ENCODE measurements around the gene DTX1.
"Not testable (repeated sequence)": the region's sequence is repeated elsewhere in the genome, so short reads cannot be mapped to it uniquely, and the experiment has no call there.

DTX1 gene

GRCh38 chr12:113134071-113134470 is 77.5 kb downstream of the DTX1 start:
- no peak overlapping the region for H3K27ac ChIP-seq (ENCODE audit: low read depth, low read length)
- no peaks in the 10 kb centered on the region for H3K36me3 ChIP-seq (ENCODE audit: control insufficient read depth in 5 of 5, insufficient read depth in 5 of 5, low read length in 5 of 5)
- peaks cover 7 to 34% (median 27%) of the 10 kb centered on the region in 5 donors for H3K27me3 ChIP-seq (ENCODE audit: control insufficient read depth in 5 of 5, insufficient read depth in 4 of 5, low read length in 5 of 5)
- peaks cover 0 to 12% (median 5%) of the 10 kb centered on the region in 5 donors for H3K4me1 ChIP-seq (ENCODE audit: control insufficient read depth in 5 of 5, insufficient read depth in 5 of 5, low read length in 5 of 5)
- H3K9ac ChIP-seq (ENCODE audit: low read length in 5 of 5), result no peak overlapping the region
- no peaks in the 10 kb centered on the region for H3K9me3 ChIP-seq (ENCODE audit: control insufficient read depth in 5 of 5, low read length in 5 of 5)
- no peak overlapping the region for H3K4me3 ChIP-seq (ENCODE audit: low read depth in 1 of 5, low read length in 5 of 5)

GRCh38 chr12:113134521-113134951 is 78.0 kb downstream of the DTX1 start:
- Histone ChIP-seq H3K4me1 (ENCODE audit: control insufficient read depth in 5 of 5, insufficient read depth in 5 of 5, low read length in 5 of 5) (peaks cover 0 to 12% (median 5%) of the 10 kb centered on the region in 5 donors), H3K36me3 (ENCODE audit: control insufficient read depth in 5 of 5, insufficient read depth in 5 of 5, low read length in 5 of 5) (no peaks in the 10 kb centered on the region), H3K9ac (ENCODE audit: low read length in 5 of 5) (no peak overlapping the region), H3K4me3 (ENCODE audit: low read depth in 1 of 5, low read length in 5 of 5) (no peak overlapping the region), H3K9me3 (ENCODE audit: control insufficient read depth in 5 of 5, low read length in 5 of 5) (no peaks in the 10 kb centered on the region), H3K27ac (ENCODE audit: low read depth, low read length) (no peak overlapping the region), H3K27me3 (ENCODE audit: control insufficient read depth in 5 of 5, insufficient read depth in 4 of 5, low read length in 5 of 5) (peaks cover 7 to 34% (median 23%) of the 10 kb centered on the region in 5 donors)

- H3K27me3 ChIP-seq (ENCODE audit: control insufficient read depth in 5 of 5, insufficient read depth in 4 of 5, low read length in 5 of 5), result peaks cover 7 to 31% (median 18%) of the 10 kb centered on the region in 5 donors
These were observed 78.9 kb downstream of the DTX1 start, which contains the start of gene RASAL1 for GRCh38 chr12:113135178-113136127. Gene RASAL1, minus strand, starts transcription at chr12:113135761. Its CDS starts 299 bp downstream, at chr12:113135462.

GRCh38 chr12:113136128-113136989 is 79.8 kb downstream of the DTX1 start:
- H3K4me3 ChIP-seq (ENCODE audit: low read depth in 1 of 5, low read length in 5 of 5), result no peak overlapping the region
- H3K9ac ChIP-seq (ENCODE audit: low read length in 5 of 5), result no peak overlapping the region
- peaks cover 7 to 26% (median 18%) of the 10 kb centered on the region in 5 donors for H3K27me3 ChIP-seq (ENCODE audit: control insufficient read depth in 5 of 5, insufficient read depth in 4 of 5, low read length in 5 of 5)
- H3K36me3 ChIP-seq (ENCODE audit: control insufficient read depth in 5 of 5, insufficient read depth in 5 of 5, low read length in 5 of 5), result no peaks in the 10 kb centered on the region
- peaks cover 0 to 12% (median 5%) of the 10 kb centered on the region in 5 donors for H3K4me1 ChIP-seq (ENCODE audit: control insufficient read depth in 5 of 5, insufficient read depth in 5 of 5, low read length in 5 of 5)
- no peak overlapping the region for H3K27ac ChIP-seq (ENCODE audit: low read depth, low read length)
- H3K9me3 ChIP-seq (ENCODE audit: control insufficient read depth in 5 of 5, low read length in 5 of 5), result no peaks in the 10 kb centered on the region

More at GRCh38 chr12:113135178-113136127, 78.9 kb downstream of the DTX1 start, which contains the start of gene RASAL1:
- Histone ChIP-seq H3K4me3 (ENCODE audit: low read depth in 1 of 5, low read length in 5 of 5) (no peak within 1 kb of the TSS), H3K4me1 (ENCODE audit: control insufficient read depth in 5 of 5, insufficient read depth in 5 of 5, low read length in 5 of 5) (peaks cover 0 to 12% (median 5%) of the 10 kb centered on the region in 5 donors), H3K27ac (ENCODE audit: low read depth, low read length) (no peak within 1 kb of the TSS), H3K9me3 (ENCODE audit: control insufficient read depth in 5 of 5, low read length in 5 of 5) (no peaks in the 10 kb centered on the region), H3K36me3 (ENCODE audit: control insufficient read depth in 5 of 5, insufficient read depth in 5 of 5, low read length in 5 of 5) (no peaks in the 10 kb centered on the region), H3K9ac (ENCODE audit: low read length in 5 of 5) (no peak within 1 kb of the TSS)

- Histone ChIP-seq H3K4me1 (ENCODE audit: control insufficient read depth in 5 of 5, insufficient read depth in 5 of 5, low read length in 5 of 5) (peaks cover 0 to 14% (median 5%) of the 10 kb centered on the region in 5 donors), H3K4me3 (ENCODE audit: low read depth in 1 of 5, low read length in 5 of 5) (no peak overlapping the region), H3K27ac (ENCODE audit: low read depth, low read length) (no peak overlapping the region), H3K36me3 (ENCODE audit: control insufficient read depth in 5 of 5, insufficient read depth in 5 of 5, low read length in 5 of 5) (no peaks in the 10 kb centered on the region), H3K9me3 (ENCODE audit: control insufficient read depth in 5 of 5, low read length in 5 of 5) (no peaks in the 10 kb centered on the region), H3K9ac (ENCODE audit: low read length in 5 of 5) (no peak overlapping the region), H3K27me3 (ENCODE audit: control insufficient read depth in 5 of 5, insufficient read depth in 4 of 5, low read length in 5 of 5) (peaks cover 7 to 26% (median 18%) of the 10 kb centered on the region in 5 donors)
These were observed 80.5 kb downstream of the DTX1 start for GRCh38 chr12:113136990-113137511.

GRCh38 chr12:113137861-113138783 is 81.6 kb downstream of the DTX1 start:
- no peak overlapping the region for H3K4me3 ChIP-seq (ENCODE audit: low read depth in 1 of 5, low read length in 5 of 5)
- H3K36me3 ChIP-seq (ENCODE audit: control insufficient read depth in 5 of 5, insufficient read depth in 5 of 5, low read length in 5 of 5), result no peaks in the 10 kb centered on the region
- no peak overlapping the region for H3K27ac ChIP-seq (ENCODE audit: low read depth, low read length)
- peaks cover 0 to 22% (median 13%) of the 10 kb centered on the region in 5 donors for H3K4me1 ChIP-seq (ENCODE audit: control insufficient read depth in 5 of 5, insufficient read depth in 5 of 5, low read length in 5 of 5)
- H3K9me3 ChIP-seq (ENCODE audit: control insufficient read depth in 5 of 5, low read length in 5 of 5), result no peaks in the 10 kb centered on the region
- H3K9ac ChIP-seq (ENCODE audit: low read length in 5 of 5), result no peak overlapping the region
- H3K27me3 ChIP-seq (ENCODE audit: control insufficient read depth in 5 of 5, insufficient read depth in 4 of 5, low read length in 5 of 5), result peaks cover 7 to 24% (median 18%) of the 10 kb centered on the region in 5 donors

- Histone ChIP-seq H3K27ac (ENCODE audit: low read depth, low read length) (no peak overlapping the region), H3K36me3 (ENCODE audit: control insufficient read depth in 5 of 5, insufficient read depth in 5 of 5, low read length in 5 of 5) (no peaks in the 10 kb centered on the region), H3K4me3 (ENCODE audit: low read depth in 1 of 5, low read length in 5 of 5) (no peak overlapping the region), H3K9ac (ENCODE audit: low read length in 5 of 5) (no peak overlapping the region), H3K9me3 (ENCODE audit: control insufficient read depth in 5 of 5, low read length in 5 of 5) (no peaks in the 10 kb centered on the region), H3K4me1 (ENCODE audit: control insufficient read depth in 5 of 5, insufficient read depth in 5 of 5, low read length in 5 of 5) (peaks cover 0 to 23% (median 13%) of the 10 kb centered on the region in 5 donors), H3K27me3 (ENCODE audit: control insufficient read depth in 5 of 5, insufficient read depth in 4 of 5, low read length in 5 of 5) (peaks cover 7 to 24% (median 18%) of the 10 kb centered on the region in 5 donors)
These were observed 82.3 kb downstream of the DTX1 start for GRCh38 chr12:113138826-113139225.

GRCh38 chr12:113140706-113141105 is 84.2 kb downstream of the DTX1 start:
- H3K27me3 ChIP-seq (ENCODE audit: control insufficient read depth in 5 of 5, insufficient read depth in 4 of 5, low read length in 5 of 5), result peaks cover 0 to 13% (median 8%) of the 10 kb centered on the region in 5 donors
- no peak overlapping the region for H3K27ac ChIP-seq (ENCODE audit: low read depth, low read length)

GRCh38 chr12:113141716-113142115 is 85.2 kb downstream of the DTX1 start:
- H3K4me3 ChIP-seq (ENCODE audit: low read depth in 1 of 5, low read length in 5 of 5); H3K36me3 ChIP-seq (ENCODE audit: control insufficient read depth in 5 of 5, insufficient read depth in 5 of 5, low read length in 5 of 5); H3K27me3 ChIP-seq (ENCODE audit: control insufficient read depth in 5 of 5, insufficient read depth in 4 of 5, low read length in 5 of 5); H3K9ac ChIP-seq (ENCODE audit: low read length in 5 of 5); H3K9me3 ChIP-seq (ENCODE audit: control insufficient read depth in 5 of 5, low read length in 5 of 5); H3K27ac ChIP-seq (ENCODE audit: low read depth, low read length): not testable (repeated sequence)
- H3K4me1 ChIP-seq (ENCODE audit: control insufficient read depth in 5 of 5, insufficient read depth in 5 of 5, low read length in 5 of 5), result peaks cover 0 to 22% (median 18%) of the 10 kb centered on the region in 5 donors

More at GRCh38 chr12:113140706-113141105, 84.2 kb downstream of the DTX1 start:
- H3K9ac ChIP-seq (ENCODE audit: low read length in 5 of 5), result no peak overlapping the region
- H3K4me1 ChIP-seq (ENCODE audit: control insufficient read depth in 5 of 5, insufficient read depth in 5 of 5, low read length in 5 of 5), result peaks cover 0 to 23% (median 14%) of the 10 kb centered on the region in 5 donors
- H3K4me3 ChIP-seq (ENCODE audit: low read depth in 1 of 5, low read length in 5 of 5), result no peak overlapping the region
- no peaks in the 10 kb centered on the region for H3K36me3 ChIP-seq (ENCODE audit: control insufficient read depth in 5 of 5, insufficient read depth in 5 of 5, low read length in 5 of 5)
- no peaks in the 10 kb centered on the region for H3K9me3 ChIP-seq (ENCODE audit: control insufficient read depth in 5 of 5, low read length in 5 of 5)
